Ovary (tissue), 9 donors: ENCODE measurements around the gene ICE1. TPM values are rescaled to one million over a fixed set of nuclear protein-coding genes. Genes with fewer than 3 reads are reported as not detected.

Experiments
- DNase-seq, 5 donors: peaks; one replicate each; pipeline ENCODE4 v3.0.0-alpha.2; 2019 to 2020
- H3K27ac ChIP-seq, 2 donors: fragments of 200-600 bp; one replicate each; pipeline versions ENCODE4 v1.5.1 to v1.8.0; 2019 to 2022
- H3K27me3 ChIP-seq: fragments of 200-600 bp; one replicate; pipeline ENCODE4 v1.8.0; 2022
- H3K36me3 ChIP-seq: fragments of 200-600 bp; sonication (generic); one replicate; pipeline ENCODE4 v1.5.1; 2019
- H3K4me1 ChIP-seq: one replicate; pipeline ENCODE4 v1.8.1; 2013; ENCODE audit warnings: mild to moderate bottlenecking, moderate library complexity; ENCODE audit not compliant: insufficient read depth
- H3K4me3 ChIP-seq: fragments of 200-600 bp; sonication (generic); one replicate; pipeline ENCODE4 v1.5.1; 2017
- H3K9me3 ChIP-seq, 2 donors: fragments of 200-600 bp in 1 of 2; sonication (generic) in 1 of 2; one replicate each; pipeline versions ENCODE4 v1.5.1 to v1.8.1; 2013 to 2019; ENCODE audit warnings: mild to moderate bottlenecking in 1 of 2, moderate library complexity in 1 of 2
- CTCF ChIP-seq, 3 donors: fragments of 450-650 bp in 2 of 3; fragments of 200-600 bp in 1 of 3; IDR thresholded peaks; one replicate each; pipeline versions ENCODE4 v1.5.1 to v1.8.0; 2016 to 2022; ENCODE audit warnings: antibody characterized with exemption in 3 of 3, mild to moderate bottlenecking in 1 of 3
- EP300 ChIP-seq: sonication (generic); formaldehyde crosslinking; IDR thresholded peaks from one replicate; pipeline ENCODE4 v1.6.1; 2017; ENCODE audit warnings: antibody characterized with exemption
- POLR2A ChIP-seq: fragments of 450-650 bp; IDR thresholded peaks from one replicate; pipeline ENCODE4 v1.6.1; 2017; ENCODE audit warnings: antibody characterized with exemption, mild to moderate bottlenecking, moderate library complexity
- WGBS, 3 donors: extraction: QIAGEN DNeasy Blood & Tissue Kit in 1 of 3; methylation state at CpG; one replicate each; pipeline versions ENCODE4 v1.1.5 to v1.1.7; 2013 to 2017; 5-methylcytosine and 5-hydroxymethylcytosine counted together
- intact Hi-C, 4 donors: fragments of 100-400 bp; cut with DNase I; formaldehyde crosslinking; loops; one replicate each; pipeline versions ENCODE4 v1.11.0 to v1.15.1; 2022 to 2023
- polyA plus RNA-seq, 2 donors: library from polyadenylated mRNA; stranded (reverse); fragments of 200-250 nt in 1 of 2; fragments of 350-450 nt in 1 of 2; fragmentation: Illumina TruSeq in 1 of 2; extraction: RNeasy Lipid Tissue Mini Kit (QIAGEN cat#74804) in 1 of 2; gene quantifications; one replicate each; pipeline ENCODE4 v1.2.3, GENCODE V29; 2013 to 2014
- total RNA-seq, 7 donors: library from RNA; depleted of rRNA in 2 of 7; stranded (reverse); fragments of >200 nt in 2 of 7; fragmentation: NEBNext Ultra II Directional in 3 of 7; extraction: Animal tissue kit (Norgen Biotek cat#: 25700) in 3 of 7; gene quantifications; one replicate each; pipeline versions ENCODE4 v1.1.0 to v1.2.4, GENCODE V29; 2016 to 2023
- donor health status: DM: no; HTN: no; CAD: no; lungs with moderate emphysema.
- donor health status: DM: no; HTN: no; CAD: no.
- donor health status: Bipolar disorder and iron deficiency.
- donor health status: DM: yes; HTN: yes; CAD: no.
- donor health status: DM: no; HTN: no; CAD: no.
- donor health status: DM: yes; HTN: yes; CAD: no.

Gene ICE1
- total and polyA plus RNA-seq, 9 donors: 10.7 to 38.0 (median 30.5) TPM

- Histone ChIP-seq H3K4me1 (no peaks in the 10 kb centered on the region), H3K9me3 (no peaks in the 10 kb centered on the region), H3K36me3 (no peaks in the 10 kb centered on the region), H3K27ac (no peak overlapping the region), H3K4me3 (no peak overlapping the region), H3K27me3 (no peaks in the 10 kb centered on the region)
- intact Hi-C loops: no loop called here
- TF ChIP-seq POLR2A: no peak
- TF ChIP-seq CTCF (IDR thresholded peaks at IDR 0.05): no peak
- no peak for TF ChIP-seq EP300
- no peak for DNase-seq
- 85 to 93% (median 85%) methylated on average over 6 of the region's 6 CpGs for WGBS, 3 donors
These were observed 44.7 kb upstream of the ICE1 start for GRCh38 chr5:5377780-5378179.

GRCh38 chr5:5378531-5378930 lies 43.9 kb upstream of the ICE1 start:
- Histone ChIP-seq H3K4me1 (no peaks in the 10 kb centered on the region), H3K27me3 (no peaks in the 10 kb centered on the region), H3K9me3 (no peaks in the 10 kb centered on the region), H3K36me3 (no peaks in the 10 kb centered on the region), H3K4me3 (no peak overlapping the region), H3K27ac (no peak overlapping the region)
- 79 to 89% (median 88%) methylated on average over 3 of the region's 3 CpGs for WGBS, 3 donors
- intact Hi-C loops: no loop called here
- no peak for DNase-seq
- no peak for TF ChIP-seq EP300

GRCh38 chr5:5380298-5380697 lies 42.2 kb upstream of the ICE1 start:
- H3K27ac ChIP-seq: no peak overlapping the region
- intact Hi-C loops: no loop called here
- WGBS, 3 donors: 92 to 97% (median 92%) methylated on average over 6 of the region's 6 CpGs
- no peaks in the 10 kb centered on the region for H3K9me3 ChIP-seq
- H3K36me3 ChIP-seq: no peaks in the 10 kb centered on the region
- H3K4me1 ChIP-seq: no peaks in the 10 kb centered on the region
- TF ChIP-seq CTCF (IDR thresholded peaks at IDR 0.05) (no peak), POLR2A (no peak), EP300 (no peak)
- no peak overlapping the region for H3K4me3 ChIP-seq
- no peaks in the 10 kb centered on the region for H3K27me3 ChIP-seq
- DNase-seq: no peak

GRCh38 chr5:5381310-5381913 lies 41.1 kb upstream of the ICE1 start:
- Histone ChIP-seq H3K36me3 (no peaks in the 10 kb centered on the region), H3K4me1 (no peaks in the 10 kb centered on the region), H3K27ac (no peak overlapping the region), H3K27me3 (no peaks in the 10 kb centered on the region), H3K9me3 (no peaks in the 10 kb centered on the region), H3K4me3 (no peak overlapping the region)
- 38 to 45% (median 42%) methylated on average over 9 of the region's 9 CpGs for WGBS, 3 donors
- no peak for DNase-seq
- no peak for TF ChIP-seq EP300
- no peak for TF ChIP-seq POLR2A
- TF ChIP-seq CTCF (IDR thresholded peaks at IDR 0.05): no peak
- intact Hi-C loops: no loop called here

- DNase-seq: no peak
- Histone ChIP-seq H3K4me1 (no peaks in the 10 kb centered on the region), H3K27me3 (no peaks in the 10 kb centered on the region), H3K9me3 (no peaks in the 10 kb centered on the region), H3K36me3 (no peaks in the 10 kb centered on the region), H3K27ac (no peak overlapping the region), H3K4me3 (no peak overlapping the region)
- intact Hi-C loops: no loop called here
- TF ChIP-seq EP300: no peak
- TF ChIP-seq CTCF (IDR thresholded peaks at IDR 0.05): no peak
- no peak for TF ChIP-seq POLR2A
- WGBS, 3 donors: 79 to 87% (median 85%) methylated on average over 5 of the region's 5 CpGs
These were observed 39.0 kb upstream of the ICE1 start for GRCh38 chr5:5383461-5383860.
